Esophagus squamous epithelium (tissue), 4 donors: ENCODE results near the gene GADD45B.
A peak's percentile ranks its signal among the peaks of the same experiment; 100 is the strongest.

Source experiments
- POLR2A ChIP-seq, 4 donors: fragments of 450-650 bp; IDR thresholded peaks; one replicate each; pipeline ENCODE4 v1.6.1; 2017; ENCODE audit warnings: antibody characterized with exemption in 4 of 4, mild to moderate bottlenecking in 4 of 4, moderate library complexity in 3 of 4
- TF ChIP-seq, protein P1 (sequence below), 6 experiments: fragments of 450-650 bp in 4 of 6; fragments of 200-600 bp in 2 of 6; sonication (generic) in 2 of 6; IDR thresholded peaks; one replicate each; pipeline ENCODE4 v1.5.1; 2016 to 2019; ENCODE audit warnings: antibody characterized with exemption in 6 of 6, mild to moderate bottlenecking in 4 of 6, moderate library complexity in 4 of 6

GRCh38 chr19:2479556-2480194 lies 3.7 kb downstream of the GADD45B start:
- TF ChIP-seq, protein P1, sequence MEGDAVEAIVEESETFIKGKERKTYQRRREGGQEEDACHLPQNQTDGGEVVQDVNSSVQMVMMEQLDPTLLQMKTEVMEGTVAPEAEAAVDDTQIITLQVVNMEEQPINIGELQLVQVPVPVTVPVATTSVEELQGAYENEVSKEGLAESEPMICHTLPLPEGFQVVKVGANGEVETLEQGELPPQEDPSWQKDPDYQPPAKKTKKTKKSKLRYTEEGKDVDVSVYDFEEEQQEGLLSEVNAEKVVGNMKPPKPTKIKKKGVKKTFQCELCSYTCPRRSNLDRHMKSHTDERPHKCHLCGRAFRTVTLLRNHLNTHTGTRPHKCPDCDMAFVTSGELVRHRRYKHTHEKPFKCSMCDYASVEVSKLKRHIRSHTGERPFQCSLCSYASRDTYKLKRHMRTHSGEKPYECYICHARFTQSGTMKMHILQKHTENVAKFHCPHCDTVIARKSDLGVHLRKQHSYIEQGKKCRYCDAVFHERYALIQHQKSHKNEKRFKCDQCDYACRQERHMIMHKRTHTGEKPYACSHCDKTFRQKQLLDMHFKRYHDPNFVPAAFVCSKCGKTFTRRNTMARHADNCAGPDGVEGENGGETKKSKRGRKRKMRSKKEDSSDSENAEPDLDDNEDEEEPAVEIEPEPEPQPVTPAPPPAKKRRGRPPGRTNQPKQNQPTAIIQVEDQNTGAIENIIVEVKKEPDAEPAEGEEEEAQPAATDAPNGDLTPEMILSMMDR (IDR thresholded peaks at IDR 0.05): peak in 4 of 6 experiments; percentile 5 to 50 (median 25)
- no peak for TF ChIP-seq POLR2A (IDR thresholded peaks at IDR 0.05)
